Measurements from ENCODE around the gene VSTM5.
"Not testable (repeated sequence)": the region's sequence is repeated elsewhere in the genome, so short reads cannot be mapped to it uniquely, and the experiment has no call there.

Gene VSTM5

DNA sequence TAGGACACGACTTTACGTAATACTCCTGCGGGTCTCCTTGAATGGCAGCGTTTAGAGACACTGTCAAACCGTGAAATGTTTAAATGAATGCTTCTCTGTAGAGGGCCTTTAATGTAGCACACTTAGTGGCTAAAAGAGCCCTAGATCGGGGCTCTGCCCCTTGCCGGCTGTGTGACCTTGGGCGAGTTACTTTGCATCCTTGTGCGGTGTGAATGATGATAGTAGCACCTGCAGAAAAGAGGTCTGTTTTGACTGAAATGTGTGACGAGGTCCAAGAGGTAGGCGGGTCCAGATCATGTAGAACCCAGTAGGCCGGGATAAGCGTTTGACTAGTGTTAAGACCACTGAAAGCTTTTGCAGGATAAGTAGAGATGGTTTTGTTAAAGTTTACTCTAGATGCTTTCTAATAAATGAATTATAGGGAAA, 65.5 kb downstream of the VSTM5 start:
- DNase-seq = no peak

DNA sequence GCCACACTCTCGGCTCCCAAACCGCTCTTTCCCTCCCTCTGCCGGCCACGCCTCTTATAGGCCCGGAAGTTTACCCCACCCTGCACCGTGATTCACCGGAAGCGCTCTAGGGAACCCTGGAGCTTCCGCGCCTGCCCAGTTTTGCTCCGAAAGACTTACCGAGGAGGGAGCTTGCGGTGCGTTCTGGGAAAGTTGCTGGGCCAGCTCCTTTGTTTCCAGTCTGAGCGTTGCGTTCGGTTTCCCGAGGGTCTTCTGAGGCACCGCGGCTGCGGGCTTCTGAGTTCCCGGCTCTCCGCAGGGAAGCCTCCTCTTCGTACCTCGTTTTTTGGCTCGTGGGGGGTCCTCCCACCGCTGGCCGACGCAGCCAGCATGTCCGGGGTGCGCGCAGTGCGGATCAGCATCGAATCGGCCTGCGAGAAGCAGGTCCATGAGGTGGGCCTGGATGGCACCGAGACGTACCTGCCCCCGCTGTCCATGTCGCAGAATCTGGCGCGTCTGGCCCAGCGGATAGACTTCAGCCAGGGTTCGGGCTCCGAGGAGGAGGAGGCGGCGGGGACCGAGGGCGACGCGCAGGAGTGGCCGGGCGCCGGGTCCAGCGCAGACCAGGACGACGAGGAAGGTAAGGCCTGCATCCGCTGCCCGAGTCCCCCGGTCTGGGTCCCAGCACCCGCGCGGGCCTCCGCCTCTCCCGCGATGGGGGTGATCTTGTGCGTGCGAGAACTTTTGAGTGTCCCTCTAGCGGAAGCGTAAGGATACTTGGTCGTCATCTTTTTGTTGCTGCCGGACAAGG, 66.1 kb downstream of the VSTM5 start, which contains the start of gene MED17:
Gene MED17, plus strand, starts transcription at position 138 of the 790 bp plus-strand sequence. Its CDS starts 232 bp downstream, at position 370.
- peak; percentile 88 for DNase-seq

GRCh38 chr11:93783765-93784144, 66.7 kb downstream of the VSTM5 start:
- DNase-seq = no peak

- no peak for DNase-seq
Measured at GRCh38 chr11:93783362-93783761, 67.1 kb downstream of the VSTM5 start.

DNA sequence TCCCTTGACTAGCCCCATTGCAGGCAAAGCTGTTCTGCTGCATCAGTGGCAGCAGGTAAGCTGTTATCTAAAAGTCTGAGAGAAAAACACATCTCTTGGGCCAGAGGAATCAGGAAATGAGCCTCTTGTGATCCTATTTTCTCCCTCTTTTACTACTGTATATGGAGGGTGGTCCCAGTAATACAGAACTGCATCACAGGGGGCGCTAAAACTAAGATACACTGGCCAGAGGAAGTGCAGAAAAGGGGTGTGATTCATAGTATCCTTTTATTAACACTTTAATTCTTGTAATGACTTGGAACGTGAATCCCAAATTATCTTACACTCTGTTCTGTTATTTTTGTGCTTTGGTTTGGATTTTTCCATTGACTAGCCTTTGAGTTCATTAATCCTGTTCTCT, 75.1 kb downstream of the VSTM5 start:
- DNase-seq = no peak

DNA sequence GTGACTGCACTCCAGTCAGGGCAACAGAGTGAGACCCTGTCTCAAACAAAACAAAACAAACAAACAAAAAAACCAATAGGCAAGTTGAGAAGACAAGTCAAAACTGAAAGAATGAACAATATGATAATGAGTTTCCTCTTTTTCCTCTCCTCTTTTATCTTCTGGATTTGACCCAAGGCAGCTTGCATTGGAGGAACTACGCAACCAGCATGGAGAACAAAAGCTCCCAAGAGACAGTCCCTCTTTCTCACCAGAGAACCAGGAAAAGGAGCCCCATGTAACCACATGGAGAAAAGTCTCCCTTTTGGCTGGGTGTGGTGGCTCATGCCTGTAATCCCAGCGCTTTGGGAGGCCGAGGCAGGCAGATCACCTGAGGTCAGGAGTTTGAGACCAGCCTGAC, 75.9 kb downstream of the VSTM5 start:
- DNase-seq = not testable (repeated sequence)

DNA sequence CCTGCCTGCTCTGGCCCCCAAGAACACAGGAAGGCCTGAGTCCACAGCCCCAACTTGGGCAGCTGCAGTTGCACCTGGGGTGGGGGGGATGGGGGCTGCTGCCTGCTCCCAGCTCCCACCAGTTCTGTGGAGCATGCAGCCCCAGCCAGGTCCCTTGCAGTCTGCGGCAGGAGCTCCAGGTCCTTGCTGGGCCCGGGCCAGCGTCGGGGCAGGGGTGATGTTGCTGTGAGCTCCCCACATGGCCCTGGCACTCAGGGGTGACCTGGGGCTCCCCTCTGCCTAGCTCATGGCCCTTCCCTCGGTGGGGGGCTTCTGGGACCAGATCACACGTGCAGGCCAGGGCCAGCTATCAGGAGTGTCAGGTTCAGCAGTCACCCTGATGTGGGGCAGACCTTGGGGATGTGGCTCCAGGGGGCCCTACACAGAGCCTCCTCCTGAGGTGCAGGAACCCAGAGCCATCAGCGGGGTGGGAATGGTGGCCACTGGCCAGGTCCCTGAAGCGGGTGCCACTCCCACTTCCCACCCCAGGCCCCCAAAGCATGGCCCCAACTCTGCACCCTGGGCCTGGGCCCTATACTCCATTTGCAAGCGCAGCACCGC, 76.7 kb downstream of the VSTM5 start:
- no peak for DNase-seq

DNA sequence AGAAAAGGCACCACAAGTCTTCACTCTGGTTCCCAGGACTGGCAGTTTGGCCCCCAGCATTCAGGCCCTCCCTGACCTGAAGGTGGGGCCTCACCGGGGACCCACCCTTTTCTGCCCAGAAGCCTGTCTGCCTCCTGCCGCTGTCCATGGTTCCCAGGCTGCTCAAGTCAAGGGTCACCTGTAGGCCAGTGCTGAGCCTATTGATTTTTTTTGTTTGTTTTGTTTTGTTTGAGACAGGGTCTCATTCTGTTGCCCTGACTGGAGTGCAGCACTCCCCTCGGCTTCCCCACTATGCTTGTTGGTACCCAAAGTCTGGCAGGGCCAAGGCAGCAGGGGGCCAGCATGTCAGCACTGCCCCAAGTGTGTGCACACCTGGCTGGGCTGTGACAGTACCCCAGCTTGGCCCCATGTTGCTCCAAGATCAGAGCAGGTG, 77.4 kb downstream of the VSTM5 start:
- no peak for DNase-seq

DNA sequence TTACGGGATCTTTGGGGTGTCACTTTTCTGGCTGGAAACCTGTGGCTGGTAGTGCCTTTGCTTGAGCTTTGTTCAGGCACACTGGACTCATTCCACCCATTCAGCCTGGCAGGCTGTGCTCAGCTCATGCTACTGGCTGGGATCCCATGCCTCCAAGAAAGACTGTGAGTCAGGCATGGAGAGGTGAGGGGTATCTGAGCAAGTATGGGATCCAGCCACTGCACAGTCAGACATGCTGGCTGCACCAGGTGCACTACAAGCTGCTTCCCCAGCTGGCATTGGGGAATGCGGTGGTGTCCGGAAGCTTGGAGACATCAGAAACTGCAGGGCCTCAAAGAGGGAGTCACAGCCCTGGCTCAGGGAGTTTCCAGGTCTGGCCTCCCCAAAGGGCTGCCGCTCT, 78.3 kb downstream of the VSTM5 start:
- DNase-seq = no peak

DNA sequence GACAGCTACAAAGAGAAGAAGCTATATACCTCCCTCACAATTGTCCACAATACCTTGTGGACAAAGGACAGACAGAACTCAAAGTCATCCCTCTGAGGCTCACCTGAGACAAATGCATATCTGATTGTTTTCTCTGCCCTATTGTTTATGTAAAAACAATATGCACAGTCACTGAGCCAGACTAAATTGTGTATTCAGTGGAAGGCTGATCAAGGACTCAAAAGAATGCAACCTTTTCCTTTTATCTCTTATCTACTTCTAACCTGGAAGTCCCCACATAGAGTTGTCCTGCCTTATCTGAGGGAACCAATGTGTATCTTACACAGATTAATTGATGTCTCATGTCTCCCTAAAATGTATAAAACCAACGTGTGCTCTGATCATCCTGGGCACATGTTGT, 80.3 kb downstream of the VSTM5 start:
- DNase-seq = no peak

All from NCI-H446 treated with DMSO at 0.1 percent for 48 hours (cell line).